ENCODE results near the gene RPS6KA2.

Gene RPS6KA2

GRCh38 chr6:166562726-166563125 lies 64.3 kb downstream of the RPS6KA2 start:
- H3K27me3 Mint-ChIP-seq (ENCODE audit: low read depth): no peaks in the 10 kb centered on the region
- no peak overlapping the region for H3K27ac Mint-ChIP-seq
- H3K4me3 Mint-ChIP-seq: no peak overlapping the region
- H3K9me3 Mint-ChIP-seq: peaks cover 5% of the 10 kb centered on the region
- no peaks in the 10 kb centered on the region for H3K4me1 Mint-ChIP-seq (ENCODE audit: low read depth)
- H3K36me3 Mint-ChIP-seq (ENCODE audit: low read depth): no peaks in the 10 kb centered on the region

DNA sequence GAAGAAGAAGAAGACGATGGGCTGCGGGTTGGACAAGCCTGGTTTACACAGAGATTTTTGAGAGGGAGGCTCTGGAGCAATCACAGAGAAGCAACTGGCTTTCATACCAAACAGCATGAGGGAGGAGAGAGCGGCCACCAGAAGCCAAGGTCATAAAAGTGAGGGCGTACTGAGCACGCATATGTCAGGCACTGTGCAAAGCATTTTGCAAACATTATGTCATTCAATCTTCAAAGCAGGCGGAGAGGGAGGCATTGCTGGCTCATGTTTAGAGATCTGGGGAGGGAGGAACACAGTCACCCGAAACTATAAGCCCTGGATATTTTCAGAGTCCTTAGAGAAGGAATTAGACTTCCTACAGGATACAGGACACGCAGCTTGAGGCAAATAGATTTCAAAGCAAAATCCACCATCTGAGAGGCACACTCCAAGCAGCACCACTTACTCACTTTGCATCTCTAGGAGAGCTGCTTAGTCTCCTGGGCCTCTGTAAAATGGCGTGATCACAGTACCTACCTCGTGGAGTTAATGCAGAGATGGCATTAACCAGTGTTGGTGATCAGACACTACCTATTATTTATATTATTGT lies 65.2 kb downstream of the RPS6KA2 start:
- Mint-ChIP-seq H3K4me1 (ENCODE audit: low read depth) (no peaks in the 10 kb centered on the region), H3K27ac (no peak overlapping the region), H3K27me3 (ENCODE audit: low read depth) (no peaks in the 10 kb centered on the region), H3K9me3 (peaks cover 5% of the 10 kb centered on the region), H3K36me3 (ENCODE audit: low read depth) (no peaks in the 10 kb centered on the region), H3K4me3 (no peak overlapping the region)

- Mint-ChIP-seq H3K4me1 (ENCODE audit: low read depth) (peaks cover 2% of the 10 kb centered on the region), H3K27ac (no peak overlapping the region), H3K27me3 (ENCODE audit: low read depth) (no peaks in the 10 kb centered on the region), H3K4me3 (no peak overlapping the region), H3K9me3 (peaks cover 5% of the 10 kb centered on the region), H3K36me3 (ENCODE audit: low read depth) (no peaks in the 10 kb centered on the region)
Measured at GRCh38 chr6:166560222-166560621, 66.8 kb downstream of the RPS6KA2 start.

DNA sequence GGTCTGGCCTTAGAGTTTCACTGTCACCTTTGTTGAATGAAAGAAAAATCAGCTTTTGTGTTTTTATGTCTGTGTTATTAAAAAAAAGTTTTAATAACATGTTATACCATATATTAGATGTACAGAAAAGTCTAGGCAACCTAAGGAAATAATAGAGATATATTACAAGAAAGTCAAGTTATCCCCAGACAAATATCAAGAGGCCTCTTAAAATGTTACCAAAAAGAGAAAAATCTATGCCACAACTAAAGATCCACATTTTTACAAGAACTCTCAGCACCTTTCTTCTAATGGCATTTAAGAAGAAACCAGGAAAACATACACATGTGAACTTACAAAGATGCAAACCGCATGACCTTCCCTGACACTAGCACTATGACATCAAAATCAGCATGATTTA lies 67.4 kb downstream of the RPS6KA2 start:
- Mint-ChIP-seq H3K9me3 (peaks cover 5% of the 10 kb centered on the region), H3K4me3 (no peak overlapping the region), H3K27ac (no peak overlapping the region), H3K4me1 (ENCODE audit: low read depth) (peaks cover 2% of the 10 kb centered on the region), H3K36me3 (ENCODE audit: low read depth) (no peaks in the 10 kb centered on the region), H3K27me3 (ENCODE audit: low read depth) (no peaks in the 10 kb centered on the region)

DNA sequence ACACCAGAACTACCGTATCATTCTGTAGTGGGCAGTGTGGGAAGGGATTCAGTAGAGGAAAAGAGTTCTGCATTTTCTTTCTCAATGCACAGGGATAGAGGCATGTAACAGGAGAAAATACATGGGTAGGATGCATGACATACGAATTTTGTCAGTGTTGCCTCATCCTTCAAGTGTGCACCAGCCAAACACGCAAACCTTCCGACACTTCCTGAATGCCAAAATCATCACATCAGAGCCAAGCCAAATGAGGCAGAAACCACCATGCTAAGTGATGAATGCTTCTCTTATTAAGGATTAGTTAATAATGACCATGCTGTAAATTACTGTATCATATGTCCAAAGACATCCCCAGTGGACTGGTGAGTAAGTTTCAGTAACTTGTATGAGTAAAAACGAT lies 67.8 kb downstream of the RPS6KA2 start:
- no peak overlapping the region for H3K4me3 Mint-ChIP-seq
- H3K27ac Mint-ChIP-seq: no peak overlapping the region
- H3K27me3 Mint-ChIP-seq (ENCODE audit: low read depth): no peaks in the 10 kb centered on the region
- no peaks in the 10 kb centered on the region for H3K36me3 Mint-ChIP-seq (ENCODE audit: low read depth)
- peaks cover 5% of the 10 kb centered on the region for H3K9me3 Mint-ChIP-seq
- peaks cover 2% of the 10 kb centered on the region for H3K4me1 Mint-ChIP-seq (ENCODE audit: low read depth)

GRCh38 chr6:166558156-166559005 lies 68.7 kb downstream of the RPS6KA2 start:
- H3K27me3 Mint-ChIP-seq (ENCODE audit: low read depth): no peaks in the 10 kb centered on the region
- no peak overlapping the region for H3K4me3 Mint-ChIP-seq
- H3K36me3 Mint-ChIP-seq (ENCODE audit: low read depth): no peaks in the 10 kb centered on the region
- H3K4me1 Mint-ChIP-seq (ENCODE audit: low read depth): peaks cover 2% of the 10 kb centered on the region
- H3K9me3 Mint-ChIP-seq: peaks cover 5% of the 10 kb centered on the region
- no peak overlapping the region for H3K27ac Mint-ChIP-seq

GRCh38 chr6:166556863-166557322 lies 70.2 kb downstream of the RPS6KA2 start:
- Mint-ChIP-seq H3K36me3 (ENCODE audit: low read depth) (no peaks in the 10 kb centered on the region), H3K4me3 (no peak overlapping the region), H3K4me1 (ENCODE audit: low read depth) (peaks cover 2% of the 10 kb centered on the region), H3K27me3 (ENCODE audit: low read depth) (no peaks in the 10 kb centered on the region), H3K27ac (no peak overlapping the region), H3K9me3 (peaks cover 5% of the 10 kb centered on the region)

DNA sequence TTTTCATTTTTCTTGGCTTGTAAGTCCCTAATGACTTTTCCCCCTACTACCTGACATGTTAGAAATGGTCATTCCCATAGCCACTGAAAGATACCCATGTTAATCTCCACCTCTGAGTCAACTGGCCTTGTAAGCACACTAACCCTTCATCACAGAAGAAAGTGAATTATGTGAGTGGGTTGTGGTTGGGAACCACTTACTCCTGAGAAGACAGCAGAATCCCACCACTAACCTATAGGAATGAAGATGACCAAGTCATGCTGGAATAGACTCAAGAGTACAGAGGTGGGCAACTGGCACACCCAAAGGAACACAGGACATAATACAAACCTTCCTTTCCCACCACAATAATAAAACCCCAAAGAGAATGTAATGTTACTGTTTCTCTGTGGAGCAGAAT lies 70.7 kb downstream of the RPS6KA2 start:
- Mint-ChIP-seq H3K27me3 (ENCODE audit: low read depth) (no peaks in the 10 kb centered on the region), H3K9me3 (peaks cover 5% of the 10 kb centered on the region), H3K36me3 (ENCODE audit: low read depth) (no peaks in the 10 kb centered on the region), H3K27ac (no peak overlapping the region), H3K4me3 (no peak overlapping the region), H3K4me1 (ENCODE audit: low read depth) (peaks cover 2% of the 10 kb centered on the region)

DNA sequence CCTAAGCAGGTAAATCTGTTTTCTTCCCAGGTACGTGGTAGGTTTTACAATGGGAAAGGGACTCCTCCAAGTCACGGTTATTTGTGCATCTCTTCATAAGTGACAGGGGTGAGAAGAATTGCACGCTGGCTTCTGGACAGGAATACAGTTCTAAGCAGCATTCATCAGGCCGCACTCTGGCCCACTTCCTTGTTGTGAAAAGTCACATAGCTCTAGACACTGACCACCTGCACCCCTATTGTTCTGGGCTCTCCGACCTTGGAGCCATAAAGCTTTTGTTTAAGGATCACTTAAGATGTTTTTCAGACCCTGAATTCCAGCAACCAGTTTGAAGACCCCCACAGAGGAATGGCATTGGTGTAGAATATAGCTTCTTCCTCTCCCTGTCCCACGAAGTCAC lies 72.0 kb downstream of the RPS6KA2 start:
- Mint-ChIP-seq H3K36me3 (ENCODE audit: low read depth) (no peaks in the 10 kb centered on the region), H3K4me3 (no peak overlapping the region), H3K27me3 (ENCODE audit: low read depth) (no peaks in the 10 kb centered on the region), H3K27ac (no peak overlapping the region), H3K4me1 (ENCODE audit: low read depth) (peaks cover 2% of the 10 kb centered on the region), H3K9me3 (peaks cover 5% of the 10 kb centered on the region)

DNA sequence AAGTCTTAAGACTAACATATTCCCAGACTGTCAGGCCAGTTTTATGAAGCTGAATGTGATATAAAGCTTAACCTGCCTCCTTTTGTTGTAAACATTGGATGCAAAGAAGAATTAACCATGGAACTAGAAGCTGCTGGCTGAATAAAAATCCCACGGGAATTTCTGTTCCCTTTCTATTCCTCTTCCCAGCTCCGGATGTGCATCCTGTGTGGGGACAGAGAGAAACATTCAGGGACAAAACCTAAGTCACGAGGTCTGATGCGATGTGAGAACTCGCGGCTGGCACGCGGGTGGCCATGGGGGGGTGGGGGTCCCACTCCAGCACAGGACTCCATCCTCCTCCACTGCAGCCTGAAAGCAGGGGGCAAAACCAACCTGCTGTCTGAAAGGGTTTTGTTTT lies 72.7 kb downstream of the RPS6KA2 start:
- Mint-ChIP-seq H3K36me3 (ENCODE audit: low read depth) (no peaks in the 10 kb centered on the region), H3K4me3 (no peak overlapping the region), H3K27ac (no peak overlapping the region), H3K27me3 (ENCODE audit: low read depth) (no peaks in the 10 kb centered on the region), H3K9me3 (no peaks in the 10 kb centered on the region), H3K4me1 (ENCODE audit: low read depth) (peaks cover 2% of the 10 kb centered on the region)

DNA sequence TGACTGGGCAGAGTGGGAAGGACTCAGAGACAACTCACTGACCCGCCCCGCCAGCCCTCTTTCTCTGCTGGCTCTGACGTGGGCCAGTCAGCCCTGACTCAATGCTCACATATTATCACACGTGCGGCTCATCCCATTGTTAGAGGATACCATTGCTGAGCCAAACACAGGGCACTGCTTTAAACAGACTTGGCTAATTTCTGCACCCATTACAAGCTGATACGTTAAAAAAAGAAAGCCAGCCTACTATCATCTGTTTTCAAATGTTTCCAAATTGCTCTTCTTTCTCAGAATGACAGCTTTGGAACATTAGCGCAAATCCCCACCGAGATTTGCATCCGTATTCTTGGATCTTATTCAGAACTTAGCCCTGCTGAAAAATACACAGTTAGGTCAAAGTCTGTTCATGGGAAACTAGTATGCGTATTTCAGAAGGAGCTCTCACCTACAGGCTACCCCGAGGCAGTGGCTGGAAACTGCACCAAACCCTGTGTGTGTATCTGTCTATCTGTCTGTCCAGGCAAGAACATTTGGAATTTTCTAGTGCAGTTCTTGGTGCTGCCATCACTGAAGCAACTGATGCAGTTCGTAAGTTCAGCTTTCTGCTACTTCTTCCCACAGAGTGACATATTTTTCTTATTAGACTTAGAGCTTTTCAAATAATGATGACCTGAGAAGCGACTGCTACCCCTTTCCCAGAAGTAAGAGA lies 73.3 kb downstream of the RPS6KA2 start:
- H3K27me3 Mint-ChIP-seq (ENCODE audit: low read depth): no peaks in the 10 kb centered on the region
- no peaks in the 10 kb centered on the region for H3K9me3 Mint-ChIP-seq
- no peak overlapping the region for H3K4me3 Mint-ChIP-seq
- no peaks in the 10 kb centered on the region for H3K36me3 Mint-ChIP-seq (ENCODE audit: low read depth)
- H3K4me1 Mint-ChIP-seq (ENCODE audit: low read depth): peaks cover 2% of the 10 kb centered on the region
- H3K27ac Mint-ChIP-seq: no peak overlapping the region

DNA sequence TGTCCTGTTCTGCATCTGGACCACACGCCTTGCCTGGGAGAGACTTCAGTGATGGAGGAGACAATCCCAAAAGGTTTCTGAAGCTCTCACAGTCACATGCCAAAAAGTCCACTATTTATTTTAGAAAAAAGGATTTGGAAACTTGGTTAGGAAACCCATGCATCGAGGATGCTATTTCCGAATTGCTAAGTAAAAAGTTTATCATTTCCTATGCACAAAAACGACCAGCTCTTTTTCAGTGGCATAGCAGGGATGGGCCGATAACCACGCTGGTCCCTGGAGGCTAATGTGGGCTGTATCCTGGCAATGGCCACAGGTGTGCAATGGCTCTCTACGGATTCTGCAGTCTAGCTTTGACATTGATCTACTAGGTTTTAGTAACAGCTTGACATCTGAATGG lies 74.5 kb downstream of the RPS6KA2 start:
- H3K4me3 Mint-ChIP-seq: no peak overlapping the region
- no peaks in the 10 kb centered on the region for H3K36me3 Mint-ChIP-seq (ENCODE audit: low read depth)
- peaks cover 2% of the 10 kb centered on the region for H3K4me1 Mint-ChIP-seq (ENCODE audit: low read depth)
- H3K27me3 Mint-ChIP-seq (ENCODE audit: low read depth): no peaks in the 10 kb centered on the region
- H3K9me3 Mint-ChIP-seq: no peaks in the 10 kb centered on the region
- H3K27ac Mint-ChIP-seq: no peak overlapping the region

- Mint-ChIP-seq H3K36me3 (ENCODE audit: low read depth) (no peaks in the 10 kb centered on the region), H3K27me3 (ENCODE audit: low read depth) (no peaks in the 10 kb centered on the region), H3K4me3 (no peak overlapping the region), H3K4me1 (ENCODE audit: low read depth) (peaks cover 2% of the 10 kb centered on the region), H3K27ac (no peak overlapping the region), H3K9me3 (no peaks in the 10 kb centered on the region)
Measured at GRCh38 chr6:166551754-166552495, 75.1 kb downstream of the RPS6KA2 start.

- H3K27me3 Mint-ChIP-seq (ENCODE audit: low read depth): no peaks in the 10 kb centered on the region
- no peaks in the 10 kb centered on the region for H3K9me3 Mint-ChIP-seq
- H3K4me1 Mint-ChIP-seq (ENCODE audit: low read depth): peaks cover 7% of the 10 kb centered on the region
- no peaks in the 10 kb centered on the region for H3K36me3 Mint-ChIP-seq (ENCODE audit: low read depth)
- no peak overlapping the region for H3K4me3 Mint-ChIP-seq
- no peak overlapping the region for H3K27ac Mint-ChIP-seq
Measured at GRCh38 chr6:166546653-166547052, 80.4 kb downstream of the RPS6KA2 start.
